ENCODE measurements around the gene TRIM46. TPM values are rescaled to one million over a fixed set of nuclear protein-coding genes. Genes with fewer than 3 reads are reported as not detected.
"Not testable (repeated sequence)": the region's sequence is repeated elsewhere in the genome, so short reads cannot be mapped to it uniquely, and the experiment has no call there.

TRIM46 gene
- total RNA-seq, 1 donor from 2014 or later = 8.1 TPM

- Mint-ChIP-seq H3K27ac (peak within 1 kb of the TSS; percentile 93), H3K27me3 (no peaks in the 10 kb centered on the region), H3K9me3 (no peaks in the 10 kb centered on the region), H3K36me3 (no peaks in the 10 kb centered on the region), H3K4me1 (ENCODE audit: unreplicated experiment) (peaks cover 17% of the 10 kb centered on the region), H3K4me3 (peak within 1 kb of the TSS; percentile 92)
- no peak for TF ChIP-seq CTCF (conservative IDR thresholded peaks at IDR 0.05)
- DNase-seq (ENCODE audit: extremely low spot score, unreplicated experiment) = peak; percentile 85
Measured at GRCh38 chr1:155208541-155209311, 35.1 kb downstream of the TRIM46 start, which contains the start of gene MTX1. Gene MTX1 (plus strand): TSS chr1:155208695. CDS start chr1:155208805, 110 bp downstream.

DNA sequence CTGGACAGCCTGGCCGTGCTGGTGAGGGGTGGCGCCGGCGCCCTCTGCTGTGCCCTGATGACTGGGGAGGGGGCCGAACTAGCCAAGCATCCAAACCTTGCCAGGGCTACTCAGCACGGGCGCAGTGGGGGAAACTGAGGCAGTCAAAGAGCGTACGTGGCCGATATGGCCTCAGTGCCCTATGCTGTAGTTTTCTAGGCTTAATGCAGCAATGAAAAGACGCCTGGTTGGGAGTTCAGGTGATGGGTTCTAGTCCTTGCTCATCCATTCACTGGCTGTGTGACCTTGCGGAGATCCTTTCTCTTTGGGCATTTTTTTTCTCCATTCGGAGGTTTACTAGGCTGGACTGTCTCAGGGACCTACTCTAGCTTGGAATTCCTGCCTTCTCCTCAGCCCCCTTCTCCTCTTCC is 35.7 kb downstream of the TRIM46 start:
- no peak for TF ChIP-seq CTCF (conservative IDR thresholded peaks at IDR 0.05)
- H3K27me3 Mint-ChIP-seq = no peaks in the 10 kb centered on the region
- no peak for DNase-seq (ENCODE audit: extremely low spot score, unreplicated experiment)

GRCh38 chr1:155210314-155211104 is 36.9 kb downstream of the TRIM46 start:
- no peak overlapping the region for H3K27ac Mint-ChIP-seq

More for the DNA sequence above, 35.7 kb downstream of the TRIM46 start:
- Mint-ChIP-seq H3K9me3 (no peaks in the 10 kb centered on the region), H3K4me1 (ENCODE audit: unreplicated experiment) (peaks cover 17% of the 10 kb centered on the region), H3K4me3 (peak overlapping the region; percentile 92), H3K36me3 (no peaks in the 10 kb centered on the region), H3K27ac (peak overlapping the region; percentile 82)

GRCh38 chr1:155211381-155212050 is 37.9 kb downstream of the TRIM46 start:
- H3K27ac Mint-ChIP-seq; H3K4me3 Mint-ChIP-seq; H3K27me3 Mint-ChIP-seq; H3K9me3 Mint-ChIP-seq; H3K36me3 Mint-ChIP-seq; DNase-seq (ENCODE audit: extremely low spot score, unreplicated experiment): not testable (repeated sequence)
- peaks cover 17% of the 10 kb centered on the region for H3K4me1 Mint-ChIP-seq (ENCODE audit: unreplicated experiment)

More at GRCh38 chr1:155210314-155211104, 36.9 kb downstream of the TRIM46 start:
- no peak for DNase-seq (ENCODE audit: extremely low spot score, unreplicated experiment)
- no peak for TF ChIP-seq CTCF (conservative IDR thresholded peaks at IDR 0.05)
- Mint-ChIP-seq H3K27me3 (no peaks in the 10 kb centered on the region), H3K36me3 (peaks cover 4% of the 10 kb centered on the region), H3K9me3 (no peaks in the 10 kb centered on the region), H3K4me1 (ENCODE audit: unreplicated experiment) (peaks cover 17% of the 10 kb centered on the region), H3K4me3 (peak overlapping the region; percentile 37)

GRCh38 chr1:155212051-155212440 is 38.4 kb downstream of the TRIM46 start:
- H3K27ac Mint-ChIP-seq; H3K27me3 Mint-ChIP-seq; H3K9me3 Mint-ChIP-seq; DNase-seq (ENCODE audit: extremely low spot score, unreplicated experiment); H3K4me3 Mint-ChIP-seq; H3K36me3 Mint-ChIP-seq: not testable (repeated sequence)
- H3K4me1 Mint-ChIP-seq (ENCODE audit: unreplicated experiment) = peaks cover 12% of the 10 kb centered on the region

GRCh38 chr1:155214702-155215101 is 41.1 kb downstream of the TRIM46 start:
- H3K36me3 Mint-ChIP-seq, H3K27me3 Mint-ChIP-seq: not testable (repeated sequence)

More at GRCh38 chr1:155214702-155215101, 41.1 kb downstream of the TRIM46 start:
- not testable (repeated sequence) for DNase-seq (ENCODE audit: extremely low spot score, unreplicated experiment); H3K4me1 Mint-ChIP-seq (ENCODE audit: unreplicated experiment); H3K27ac Mint-ChIP-seq; H3K4me3 Mint-ChIP-seq; H3K9me3 Mint-ChIP-seq

All from type B pancreatic cell (in vitro differentiated cells).